Measurements from ENCODE around the gene PEAR1.

Gene PEAR1

DNA sequence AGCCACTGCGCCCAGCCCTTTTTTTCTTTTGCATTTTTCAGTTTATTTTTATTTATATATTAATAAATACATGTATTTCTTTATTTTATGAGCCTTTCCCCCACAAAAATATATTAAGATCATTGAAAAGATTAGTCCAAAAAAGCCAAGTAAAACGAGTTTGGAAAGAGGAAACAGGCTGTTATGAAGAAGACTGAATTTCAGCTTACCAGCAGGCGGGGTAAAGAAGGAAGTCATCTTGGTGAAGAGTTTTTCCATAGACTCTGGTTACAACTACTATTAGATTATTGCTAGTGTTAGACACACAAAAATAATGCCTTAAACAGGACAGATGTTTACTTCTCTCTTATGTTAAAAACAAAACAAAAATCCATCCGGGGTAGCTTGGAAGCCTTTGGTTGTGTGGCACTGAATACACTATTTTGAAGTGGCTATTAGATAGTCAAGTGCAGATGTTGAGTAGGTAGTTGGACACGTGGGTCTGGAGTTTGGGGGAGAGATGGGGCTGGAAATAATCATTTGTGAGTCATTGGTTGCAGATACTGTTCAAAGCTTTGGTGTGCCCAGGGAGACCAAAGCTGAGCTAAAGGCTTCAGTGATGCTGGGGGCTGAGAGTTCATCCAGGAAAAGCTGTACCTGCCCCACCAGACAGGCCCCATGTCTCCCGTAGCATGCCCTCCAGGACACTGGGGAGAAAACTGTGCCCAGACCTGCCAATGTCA is 18.2 kb downstream of the PEAR1 start:
- DNase-seq (ENCODE audit: low spot score) = no peak
- H3K27ac ChIP-seq = no peak overlapping the region
- no peak for TF ChIP-seq CTCF (IDR thresholded peaks at IDR 0.05)
- no peak overlapping the region for H3K4me3 ChIP-seq

DNA sequence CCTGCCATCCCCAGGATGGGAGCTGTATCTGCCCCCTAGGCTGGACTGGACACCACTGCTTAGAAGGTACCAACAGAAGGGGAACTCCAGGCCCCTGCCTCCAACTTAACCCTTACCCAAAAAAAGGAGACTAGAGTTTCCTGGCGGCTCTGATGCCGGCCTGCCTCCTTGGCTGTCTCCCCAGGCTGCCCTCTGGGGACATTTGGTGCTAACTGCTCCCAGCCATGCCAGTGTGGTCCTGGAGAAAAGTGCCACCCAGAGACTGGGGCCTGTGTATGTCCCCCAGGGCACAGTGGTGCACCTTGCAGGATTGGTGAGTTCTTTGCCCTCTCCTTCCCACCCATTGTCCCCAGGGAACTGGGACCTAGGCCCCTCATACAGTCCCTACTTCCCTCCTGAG is 18.8 kb downstream of the PEAR1 start:
- Histone ChIP-seq H3K4me3 (no peak overlapping the region), H3K27ac (no peak overlapping the region)
- DNase-seq (ENCODE audit: low spot score) = no peak
- TF ChIP-seq CTCF (IDR thresholded peaks at IDR 0.05) = no peak

DNA sequence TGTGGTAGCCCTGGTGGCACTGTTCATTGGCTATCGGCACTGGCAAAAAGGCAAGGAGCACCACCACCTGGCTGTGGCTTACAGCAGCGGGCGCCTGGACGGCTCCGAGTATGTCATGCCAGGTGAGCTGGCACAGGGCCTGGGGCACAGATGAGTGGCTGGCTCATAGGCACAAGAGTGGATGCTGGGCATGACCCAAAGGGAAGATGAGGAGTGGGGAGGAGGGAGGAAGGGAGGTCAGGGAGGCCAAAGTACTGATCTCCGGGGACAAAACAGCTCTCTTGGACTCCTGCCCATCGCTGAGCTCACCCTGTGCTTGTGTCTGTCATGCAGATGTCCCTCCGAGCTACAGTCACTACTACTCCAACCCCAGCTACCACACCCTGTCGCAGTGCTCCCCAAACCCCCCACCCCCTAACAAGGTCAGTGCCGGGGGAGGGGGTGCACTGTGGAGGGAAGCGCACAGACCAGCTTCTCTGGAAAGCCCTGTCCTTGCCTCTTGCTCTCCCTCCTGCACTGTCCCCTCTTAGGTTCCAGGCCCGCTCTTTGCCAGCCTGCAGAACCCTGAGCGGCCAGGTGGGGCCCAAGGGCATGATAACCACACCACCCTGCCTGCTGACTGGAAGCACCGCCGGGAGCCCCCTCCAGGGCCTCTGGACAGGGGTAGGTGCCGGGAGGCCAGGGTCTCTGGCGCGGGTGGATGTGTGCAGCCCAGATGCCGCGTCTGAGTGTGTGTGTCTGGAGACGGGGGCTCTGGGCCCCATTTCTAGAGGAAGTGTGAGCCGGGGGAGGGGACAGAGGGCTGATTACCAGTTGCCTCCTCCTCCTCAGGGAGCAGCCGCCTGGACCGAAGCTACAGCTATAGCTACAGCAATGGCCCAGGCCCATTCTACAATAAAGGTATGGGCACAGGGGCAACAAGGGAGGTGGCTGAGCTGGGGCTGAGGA is 19.6 kb downstream of the PEAR1 start:
- DNase-seq (ENCODE audit: low spot score) = no peak
- no peak overlapping the region for H3K4me3 ChIP-seq
- H3K27ac ChIP-seq = no peak overlapping the region
- TF ChIP-seq CTCF (IDR thresholded peaks at IDR 0.05) = no peak

DNA sequence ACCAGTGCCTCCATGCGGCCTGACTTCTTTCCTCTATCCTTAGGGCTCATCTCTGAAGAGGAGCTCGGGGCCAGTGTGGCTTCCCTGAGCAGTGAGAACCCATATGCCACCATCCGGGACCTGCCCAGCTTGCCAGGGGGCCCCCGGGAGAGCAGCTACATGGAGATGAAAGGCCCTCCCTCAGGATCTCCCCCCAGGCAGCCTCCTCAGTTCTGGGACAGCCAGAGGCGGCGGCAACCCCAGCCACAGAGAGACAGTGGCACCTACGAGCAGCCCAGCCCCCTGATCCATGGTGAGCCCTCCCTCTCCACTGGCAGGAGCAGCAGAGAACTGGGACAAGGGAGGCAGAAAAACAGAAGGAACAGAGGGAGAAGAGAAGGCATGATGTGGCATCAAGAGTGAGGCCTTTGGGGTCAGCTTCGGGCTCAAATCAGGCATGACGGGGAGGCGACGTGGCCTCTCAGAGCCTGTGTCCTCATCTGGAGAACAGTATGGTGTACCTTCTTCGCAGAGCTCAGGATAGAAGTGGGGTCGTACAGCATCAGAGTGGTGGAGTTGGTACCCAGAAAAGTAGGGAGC is 20.4 kb downstream of the PEAR1 start:
- no peak overlapping the region for H3K27ac ChIP-seq
- no peak overlapping the region for H3K4me3 ChIP-seq
- DNase-seq (ENCODE audit: low spot score) = no peak
- no peak for TF ChIP-seq CTCF (IDR thresholded peaks at IDR 0.05)

GRCh38 chr1:156914440-156914856 is 20.9 kb downstream of the PEAR1 start:
- TF ChIP-seq CTCF (IDR thresholded peaks at IDR 0.05) = no peak
- H3K27ac ChIP-seq = no peak overlapping the region
- no peak for DNase-seq (ENCODE audit: low spot score)
- no peak overlapping the region for H3K4me3 ChIP-seq

DNA sequence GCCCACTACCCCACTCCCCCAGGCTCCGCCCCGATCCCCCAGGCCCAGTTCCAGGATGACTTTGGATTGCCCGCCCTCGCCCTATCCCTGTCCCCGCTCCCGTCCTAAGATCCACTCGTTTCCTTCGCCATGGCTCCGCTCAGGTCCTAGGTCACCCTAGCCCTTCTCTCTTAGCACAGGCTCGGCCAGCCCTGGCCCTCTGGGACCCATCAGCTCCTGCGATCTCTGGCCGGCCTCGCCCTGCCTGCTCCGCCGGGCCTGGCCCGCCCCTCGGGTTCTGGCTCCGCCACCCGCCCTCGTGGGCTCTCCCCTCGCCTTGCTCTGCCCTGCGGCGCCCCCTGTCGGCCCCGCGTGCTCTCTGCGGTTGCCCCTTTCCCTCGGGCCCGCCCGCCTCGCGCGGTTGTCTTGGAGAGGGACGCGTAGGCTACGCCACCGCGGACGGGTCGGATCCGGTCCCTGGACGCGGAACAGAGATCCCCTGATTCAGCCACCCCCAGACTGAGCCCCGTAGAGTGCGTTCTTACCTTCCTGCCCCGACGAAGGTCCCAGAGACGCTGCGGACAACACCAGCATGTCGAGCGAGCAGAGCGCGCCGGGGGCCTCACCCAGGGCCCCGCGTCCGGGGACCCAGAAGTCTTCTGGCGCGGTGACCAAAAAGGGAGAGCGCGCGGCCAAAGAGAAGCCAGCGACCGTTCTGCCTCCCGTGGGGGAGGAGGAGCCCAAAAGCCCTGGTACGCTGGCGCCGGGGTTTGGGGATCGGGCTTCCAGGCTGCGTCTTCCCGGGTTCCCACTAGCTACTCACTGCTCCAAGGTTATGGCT is 26.9 kb downstream of the PEAR1 start, which contains the start of gene LRRC71:
LRRC71 (plus strand) TSS at position 400 of the 820 bp plus-strand sequence; CDS start at position 572, 172 bp downstream.
- peak; percentile 61 for TF ChIP-seq CTCF (IDR thresholded peaks at IDR 0.05)
- peak within 1 kb of the TSS; percentile 59 for H3K4me3 ChIP-seq
- H3K27ac ChIP-seq = peak within 1 kb of the TSS in 1 of 2 donors; percentile 16
- DNase-seq (ENCODE audit: low spot score) = peak; percentile 86

Data from coronary artery (tissue), 2 donors.